Activated CD4-positive, alpha-beta memory T cell treated with anti-CD3 and anti-CD28 coated beads for 36 hours (primary cell): ENCODE data around the gene ZNF205. TPM values are rescaled to one million over a fixed set of nuclear protein-coding genes. Genes with fewer than 3 reads are reported as not detected.

Experiments used
- CTCF ChIA-PET: fragments of 350-600 bp; sonication (Branson Sonifier 250); formaldehyde crosslinking; loops from one replicate; lab custom pipeline; 2021; ENCODE audit warnings: antibody characterized with exemption, inconsistent platforms; lab: Charles Lee
- POLR2A ChIA-PET: fragments of 350-600 bp; sonication (Branson Sonifier 250); formaldehyde crosslinking; loops from one replicate; lab custom pipeline; 2021; ENCODE audit warnings: antibody characterized with exemption; lab: Charles Lee
- DNase-seq: peaks from one replicate; pipeline ENCODE4 v3.0.0-alpha.2; 2020
- H3K27ac Mint-ChIP-seq: one replicate; pipeline ENCODE4 v1.8.0; 2021; ENCODE audit warnings: mixed read lengths
- H3K27me3 Mint-ChIP-seq: one replicate; pipeline ENCODE4 v1.8.0; 2021; ENCODE audit warnings: mixed read lengths
- H3K36me3 Mint-ChIP-seq: one replicate; pipeline ENCODE4 v1.8.0; 2021; ENCODE audit warnings: mixed read lengths
- H3K4me1 Mint-ChIP-seq: one replicate; pipeline ENCODE4 v1.8.0; 2021; ENCODE audit warnings: low read depth, mixed read lengths
- H3K4me3 Mint-ChIP-seq: one replicate; pipeline ENCODE4 v1.8.0; 2021; ENCODE audit warnings: mild to moderate bottlenecking, mixed read lengths
- H3K9me3 Mint-ChIP-seq: one replicate; pipeline ENCODE4 v1.8.0; 2021; ENCODE audit warnings: mixed read lengths
- intact Hi-C: fragments of 100-400 bp; cut with micrococcal nuclease; formaldehyde crosslinking; loops from one replicate; pipeline ENCODE4 v1.15.1; 2023
- total RNA-seq, 2 experiments: library from RNA; stranded (reverse); gene quantifications; one replicate each; pipeline ENCODE4 v1.2.3, GENCODE V29; 2021

ZNF205 gene
- total RNA-seq, 2 experiments from 2014 or later: 0.21 TPM; not detected in 1

- CTCF ChIA-PET: interaction anchor here (0.6 to 13.1 kb wide), 15 partner anchors 11 to 72 kb away, joined by 3 to 266 read pairs (median 3); partner anchors contain the start of gene HCFC1R1
- Mint-ChIP-seq H3K4me1 (peaks cover 35% of the 10 kb centered on the region), H3K27ac (peak overlapping the region; percentile 64), H3K4me3 (no peak overlapping the region), H3K36me3 (no peaks in the 10 kb centered on the region), H3K9me3 (no peaks in the 10 kb centered on the region), H3K27me3 (no peaks in the 10 kb centered on the region)
- POLR2A ChIA-PET: interaction anchor here (0.9 to 1.3 kb wide), 5 partner anchors 10 to 54 kb away, joined by 3 to 5 read pairs (median 4); partner anchors contain the start of gene IL32
- peak; percentile 81 for DNase-seq
- intact Hi-C loops: loop anchor here (1.0 to 2.0 kb wide), 3 partner anchors 28 to 168 kb away; no protein-coding TSS in a partner anchor
These were observed 16.5 kb upstream of the ZNF205 start for GRCh38 chr16:3095869-3096268.

GRCh38 chr16:3096362-3096761 is 16.0 kb upstream of the ZNF205 start:
- Mint-ChIP-seq H3K4me3 (no peak overlapping the region), H3K36me3 (no peaks in the 10 kb centered on the region), H3K9me3 (no peaks in the 10 kb centered on the region), H3K27ac (peak overlapping the region; percentile 64), H3K27me3 (no peaks in the 10 kb centered on the region), H3K4me1 (peaks cover 35% of the 10 kb centered on the region)
- POLR2A ChIA-PET: interaction anchor here (1.0 to 1.3 kb wide), 3 partner anchors 9 to 33 kb away, joined by 3 to 5 read pairs (median 4); partner anchors contain the start of gene IL32
- no peak for DNase-seq
- intact Hi-C loops: loop anchor here (1.0 kb wide), 2 partner anchors 28 to 168 kb away; no protein-coding TSS in a partner anchor
- CTCF ChIA-PET: interaction anchor here (0.6 to 13.1 kb wide), 15 partner anchors 11 to 72 kb away, joined by 3 to 266 read pairs (median 5); partner anchors contain the start of gene ZNF213

- no peak overlapping the region for H3K4me3 Mint-ChIP-seq
- POLR2A ChIA-PET: interaction anchor here (0.7 kb wide), 1 partner anchor 30 kb away, joined by 3 read pairs; no protein-coding TSS in a partner anchor
- intact Hi-C loops: no loop called here
- CTCF ChIA-PET: interaction anchor here (1.0 to 13.1 kb wide), 6 partner anchors 31 to 71 kb away, joined by 3 to 266 read pairs (median 8); partner anchors contain the start of gene ZNF213
- no peak overlapping the region for H3K27ac Mint-ChIP-seq
- H3K4me1 Mint-ChIP-seq: peaks cover 42% of the 10 kb centered on the region
- DNase-seq: no peak
- H3K9me3 Mint-ChIP-seq: no peaks in the 10 kb centered on the region
- no peaks in the 10 kb centered on the region for H3K36me3 Mint-ChIP-seq
- no peaks in the 10 kb centered on the region for H3K27me3 Mint-ChIP-seq
These were observed 15.1 kb upstream of the ZNF205 start for GRCh38 chr16:3097266-3097665.

DNA sequence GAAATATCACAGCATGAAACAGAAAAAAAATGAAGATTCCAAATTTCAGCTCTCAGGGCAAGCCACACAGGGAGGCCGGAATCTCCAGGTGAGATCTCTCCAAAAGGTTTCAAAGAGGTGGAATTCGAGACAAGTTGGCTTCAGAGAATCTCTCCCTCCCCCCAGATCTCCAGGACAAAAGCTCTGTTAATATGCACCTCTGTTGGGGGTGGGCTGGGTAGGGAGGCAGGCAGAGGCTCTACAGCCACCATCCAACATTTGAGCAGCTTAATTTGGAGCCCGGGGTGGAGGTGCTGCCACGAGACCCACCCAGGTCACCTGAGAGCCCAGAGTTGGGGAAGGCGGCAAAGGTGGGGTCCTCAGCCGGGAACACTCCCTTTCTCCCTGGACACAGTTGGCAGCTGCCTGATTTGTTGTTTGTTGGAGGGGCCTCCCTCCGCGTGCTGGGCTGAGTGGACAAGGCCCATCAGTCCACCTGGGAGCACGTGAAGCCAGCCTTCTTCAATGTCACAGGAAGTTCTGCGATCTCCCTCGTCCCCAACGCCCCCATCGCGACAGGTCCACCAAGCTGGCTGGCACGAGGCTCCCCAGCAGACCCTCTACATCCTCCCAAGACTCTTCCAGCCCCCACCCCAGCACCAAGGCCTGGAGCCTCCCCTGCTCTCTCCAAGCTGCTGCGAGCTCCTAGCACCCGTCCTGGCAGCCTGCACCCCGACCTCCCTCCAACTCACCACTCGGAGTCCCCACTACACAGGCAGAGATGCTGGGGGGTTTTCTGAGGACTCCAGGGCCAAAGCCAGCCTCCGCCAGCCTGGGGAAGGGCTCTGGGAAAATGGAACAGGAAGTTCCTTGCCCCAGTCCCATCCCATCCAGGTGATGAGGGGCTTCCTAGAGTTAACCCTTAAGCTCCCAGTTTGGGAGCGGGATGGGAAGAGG is 13.7 kb upstream of the ZNF205 start, which contains the start of gene ZSCAN10:
Gene ZSCAN10 (minus strand): TSS at position 836 of the 936 bp plus-strand sequence. CDS start 6,357 bp downstream, outside the sequence.
- DNase-seq: no peak
- intact Hi-C loops: no loop called here
- Mint-ChIP-seq H3K4me3 (peak within 1 kb of the TSS; percentile 65), H3K27ac (peak within 1 kb of the TSS; percentile 54), H3K36me3 (no peaks in the 10 kb centered on the region), H3K9me3 (no peaks in the 10 kb centered on the region), H3K27me3 (no peaks in the 10 kb centered on the region), H3K4me1 (peaks cover 47% of the 10 kb centered on the region)
- POLR2A ChIA-PET: interaction anchor here (0.9 to 1.5 kb wide), 4 partner anchors 22 to 39 kb away, joined by 3 to 4 read pairs (median 3); partner anchors contain the start of gene IL32
- CTCF ChIA-PET: interaction anchor here (0.8 to 13.1 kb wide), 10 partner anchors 14 to 73 kb away, joined by 3 to 266 read pairs (median 5); partner anchors contain the start of genes IL32 and ZNF205

- POLR2A ChIA-PET: interaction anchor here (1.5 kb wide), 1 partner anchor 34 kb away, joined by 4 read pairs; the partner anchor contains the start of gene IL32
- Mint-ChIP-seq H3K9me3 (no peaks in the 10 kb centered on the region), H3K36me3 (no peaks in the 10 kb centered on the region), H3K4me3 (no peak overlapping the region), H3K27me3 (no peaks in the 10 kb centered on the region), H3K4me1 (peaks cover 44% of the 10 kb centered on the region), H3K27ac (no peak overlapping the region)
- DNase-seq: no peak
- intact Hi-C loops: no loop called here
- CTCF ChIA-PET: interaction anchor here (1.3 to 13.1 kb wide), 4 partner anchors 29 to 73 kb away, joined by 4 to 266 read pairs (median 10); no protein-coding TSS in a partner anchor
These were observed 13.0 kb upstream of the ZNF205 start for GRCh38 chr16:3099395-3099731.

GRCh38 chr16:3099732-3100499 is 12.5 kb upstream of the ZNF205 start:
- peak overlapping the region; percentile 65 for H3K4me3 Mint-ChIP-seq
- peak overlapping the region; percentile 54 for H3K27ac Mint-ChIP-seq
- peak; percentile 97 for DNase-seq
- ChIA-PET CTCF (interaction anchor here (1.1 to 13.1 kb wide), 5 partner anchors 29 to 72 kb away, joined by 4 to 266 read pairs (median 6); no protein-coding TSS in a partner anchor), POLR2A (interaction anchor here (1.5 kb wide), 1 partner anchor 34 kb away, joined by 4 read pairs; the partner anchor contains the start of gene IL32)
- intact Hi-C loops: loop anchor here (1.0 to 2.0 kb wide), 5 partner anchors 24 to 77 kb away; partner anchors contain the start of gene HCFC1R1
- no peaks in the 10 kb centered on the region for H3K9me3 Mint-ChIP-seq
- H3K27me3 Mint-ChIP-seq: no peaks in the 10 kb centered on the region
- peaks cover 39% of the 10 kb centered on the region for H3K4me1 Mint-ChIP-seq
- H3K36me3 Mint-ChIP-seq: no peaks in the 10 kb centered on the region

DNA sequence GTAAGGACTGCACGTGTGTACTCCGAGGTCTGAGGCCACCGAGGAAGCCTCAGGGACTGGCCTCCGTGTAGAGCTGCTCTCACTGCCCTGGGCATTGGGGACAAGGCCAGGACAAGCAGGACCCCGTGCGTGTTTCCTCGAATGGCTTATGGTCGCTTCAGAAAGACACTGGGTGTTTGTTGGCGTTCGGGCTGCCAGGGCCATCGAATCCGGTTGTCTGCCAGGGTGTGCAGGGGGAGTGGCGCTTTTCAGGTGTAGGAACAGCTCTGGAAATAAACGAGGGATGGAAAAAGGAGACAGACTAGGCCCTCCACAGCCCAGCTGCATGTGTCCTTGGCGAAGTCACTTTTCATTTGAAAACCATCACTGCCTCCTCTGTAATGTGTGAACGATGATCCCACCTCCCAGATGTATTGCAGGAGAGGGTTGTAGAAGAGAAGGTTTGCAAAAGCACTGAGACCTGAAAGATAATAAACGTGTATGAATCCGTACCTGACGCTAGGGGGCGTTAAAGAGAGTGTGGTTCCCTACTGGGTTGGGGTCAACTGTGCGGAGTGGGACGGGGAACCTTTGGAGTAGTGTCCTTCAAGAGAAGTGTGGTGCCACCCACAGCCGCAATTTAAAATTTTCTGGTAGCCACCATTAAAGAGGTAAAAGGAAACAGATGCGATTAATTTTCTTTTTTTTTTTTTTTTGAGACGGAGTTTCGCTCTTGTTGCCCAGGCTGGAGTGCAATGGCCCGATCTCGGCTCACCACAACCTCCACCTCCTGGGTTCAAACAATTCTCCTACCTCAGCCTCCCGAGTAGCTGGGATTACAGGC is 11.2 kb upstream of the ZNF205 start:
- H3K4me3 Mint-ChIP-seq: peak overlapping the region; percentile 79
- ChIA-PET POLR2A (interaction anchor here (0.9 to 1.1 kb wide), 3 partner anchors 27 to 34 kb away, joined by 4 to 5 read pairs (median 4); partner anchors contain the start of gene ZNF213), CTCF (interaction anchor here (0.6 to 13.1 kb wide), 17 partner anchors 9 to 71 kb away, joined by 3 to 266 read pairs (median 4); partner anchors contain the start of gene ZNF205)
- no peaks in the 10 kb centered on the region for H3K9me3 Mint-ChIP-seq
- H3K4me1 Mint-ChIP-seq: peaks cover 37% of the 10 kb centered on the region
- peak overlapping the region; percentile 92 for H3K27ac Mint-ChIP-seq
- no peaks in the 10 kb centered on the region for H3K36me3 Mint-ChIP-seq
- intact Hi-C loops: loop anchor here (2.0 kb wide), 2 partner anchors 52 to 78 kb away; partner anchors contain the start of gene HCFC1R1
- H3K27me3 Mint-ChIP-seq: no peaks in the 10 kb centered on the region
- peak; percentile 71 for DNase-seq

- CTCF ChIA-PET: interaction anchor here (0.7 to 13.1 kb wide), 16 partner anchors 9 to 70 kb away, joined by 3 to 266 read pairs (median 4); partner anchors contain the start of genes ZNF205 and ZNF213
- peak; percentile 54 for DNase-seq
- POLR2A ChIA-PET: no interaction called here
- no peaks in the 10 kb centered on the region for H3K9me3 Mint-ChIP-seq
- H3K27me3 Mint-ChIP-seq: no peaks in the 10 kb centered on the region
- peaks cover 35% of the 10 kb centered on the region for H3K4me1 Mint-ChIP-seq
- H3K36me3 Mint-ChIP-seq: no peaks in the 10 kb centered on the region
- intact Hi-C loops: loop anchor here (2.0 kb wide), 2 partner anchors 51 to 79 kb away; partner anchors contain the start of gene HCFC1R1
- peak overlapping the region; percentile 92 for H3K27ac Mint-ChIP-seq
- H3K4me3 Mint-ChIP-seq: peak overlapping the region; percentile 79
These were observed 10.4 kb upstream of the ZNF205 start for GRCh38 chr16:3101841-3102470.

DNA sequence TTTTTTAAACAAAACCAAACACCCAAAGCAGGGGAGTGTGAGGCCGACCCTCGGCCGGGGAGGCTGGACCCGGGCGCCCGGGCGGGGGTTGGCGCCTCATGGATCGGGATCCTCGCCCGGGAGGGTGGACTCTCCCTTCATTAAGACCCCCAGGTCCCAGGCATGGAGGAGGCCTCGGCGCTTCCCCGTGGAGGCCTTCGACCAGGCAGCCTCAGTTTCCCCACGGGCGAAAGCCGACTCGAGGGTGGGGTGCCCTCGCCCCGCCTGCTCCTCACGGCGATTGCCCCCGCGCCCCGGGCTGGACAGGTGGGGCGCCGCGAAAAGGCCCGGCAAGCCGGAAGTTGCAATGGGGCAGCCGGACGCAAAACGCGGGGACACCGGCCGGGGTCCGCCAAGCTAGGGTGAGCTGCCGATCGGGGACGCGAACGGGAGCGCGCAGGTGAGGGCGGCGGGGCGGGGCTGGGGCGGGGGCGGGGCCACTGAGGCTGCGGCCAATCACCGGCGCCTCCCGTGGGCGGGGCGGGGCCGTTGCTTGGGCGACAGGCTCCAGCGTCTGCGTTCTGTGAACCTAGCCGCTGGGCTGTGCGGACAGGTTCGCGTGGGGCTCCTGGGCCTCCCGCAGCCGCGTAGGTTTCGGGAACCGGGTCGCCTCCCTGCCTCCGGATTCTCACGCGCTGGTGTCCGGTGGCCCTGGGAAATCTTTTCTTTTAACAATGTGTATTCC is 6.0 kb upstream of the ZNF205 start:
- Mint-ChIP-seq H3K4me3 (peak overlapping the region; percentile 78), H3K27me3 (no peaks in the 10 kb centered on the region), H3K27ac (peak overlapping the region; percentile 87), H3K36me3 (no peaks in the 10 kb centered on the region), H3K4me1 (peaks cover 25% of the 10 kb centered on the region), H3K9me3 (no peaks in the 10 kb centered on the region)
- intact Hi-C loops: no loop called here
- POLR2A ChIA-PET: interaction anchor here (0.8 to 1.7 kb wide), 4 partner anchors 10 to 30 kb away, joined by 3 to 7 read pairs (median 4); partner anchors contain the start of gene ZNF213
- CTCF ChIA-PET: interaction anchor here (0.8 to 13.1 kb wide), 10 partner anchors 11 to 78 kb away, joined by 3 to 266 read pairs (median 5); no protein-coding TSS in a partner anchor
- DNase-seq: peak; percentile 95
